WERI-Rb-1 (cell line): Measurements from ENCODE around the gene ZBTB20.

Source experiments
- DNase-seq: peaks from one replicate; pipeline ENCODE4 v3.0.0-alpha.2; 2020
- H3K27ac ChIP-seq: fragments of 250-450 bp; sonication (Bioruptor Pico); 2 replicates; pipeline ENCODE4 v1.5.1; 2020; ENCODE audit warnings: mild to moderate bottlenecking, moderate library complexity
- H3K27me3 ChIP-seq: fragments of 250-450 bp; sonication (Bioruptor Pico); 2 replicates; pipeline ENCODE4 v1.5.1; 2021; ENCODE audit warnings: mild to moderate bottlenecking, low read depth, moderate library complexity; ENCODE audit not compliant: insufficient read depth, severe bottlenecking
- H3K36me3 ChIP-seq: fragments of 250-450 bp; sonication (Bioruptor Pico); 2 replicates; pipeline ENCODE4 v1.5.1; 2020; ENCODE audit warnings: mild to moderate bottlenecking, moderate library complexity
- H3K4me3 ChIP-seq: 2 replicates; pipeline ENCODE4 v1.5.1; 2011; ENCODE audit warnings: low read depth, mild to moderate bottlenecking, control low read depth, low read length
- H3K9me3 ChIP-seq: fragments of 250-450 bp; sonication (Bioruptor Pico); 2 replicates; pipeline ENCODE4 v1.5.1; 2021; ENCODE audit warnings: mild to moderate bottlenecking, moderate library complexity; ENCODE audit not compliant: severe bottlenecking
- CTCF ChIP-seq: IDR thresholded peaks from 2 replicates; pipeline ENCODE4 v1.5.1; 2011; ENCODE audit warnings: low read depth, mild to moderate bottlenecking, control low read depth, inconsistent platforms, low read length

ZBTB20 gene

GRCh38 chr3:114375608-114376421 lies 771.3 kb downstream of the ZBTB20 start:
- no peak for TF ChIP-seq CTCF
- DNase-seq = no peak
- H3K9me3 ChIP-seq = no peaks in the 10 kb centered on the region
- H3K36me3 ChIP-seq = no peaks in the 10 kb centered on the region
- H3K27ac ChIP-seq = no peak overlapping the region
- peaks cover 29% of the 10 kb centered on the region for H3K27me3 ChIP-seq
- no peak overlapping the region for H3K4me3 ChIP-seq

- Histone ChIP-seq H3K27ac (no peak overlapping the region), H3K36me3 (no peaks in the 10 kb centered on the region), H3K27me3 (peaks cover 29% of the 10 kb centered on the region), H3K9me3 (no peaks in the 10 kb centered on the region), H3K4me3 (no peak overlapping the region)
- no peak for DNase-seq
- no peak for TF ChIP-seq CTCF
Measured at GRCh38 chr3:114374433-114374990, 772.6 kb downstream of the ZBTB20 start.

DNA sequence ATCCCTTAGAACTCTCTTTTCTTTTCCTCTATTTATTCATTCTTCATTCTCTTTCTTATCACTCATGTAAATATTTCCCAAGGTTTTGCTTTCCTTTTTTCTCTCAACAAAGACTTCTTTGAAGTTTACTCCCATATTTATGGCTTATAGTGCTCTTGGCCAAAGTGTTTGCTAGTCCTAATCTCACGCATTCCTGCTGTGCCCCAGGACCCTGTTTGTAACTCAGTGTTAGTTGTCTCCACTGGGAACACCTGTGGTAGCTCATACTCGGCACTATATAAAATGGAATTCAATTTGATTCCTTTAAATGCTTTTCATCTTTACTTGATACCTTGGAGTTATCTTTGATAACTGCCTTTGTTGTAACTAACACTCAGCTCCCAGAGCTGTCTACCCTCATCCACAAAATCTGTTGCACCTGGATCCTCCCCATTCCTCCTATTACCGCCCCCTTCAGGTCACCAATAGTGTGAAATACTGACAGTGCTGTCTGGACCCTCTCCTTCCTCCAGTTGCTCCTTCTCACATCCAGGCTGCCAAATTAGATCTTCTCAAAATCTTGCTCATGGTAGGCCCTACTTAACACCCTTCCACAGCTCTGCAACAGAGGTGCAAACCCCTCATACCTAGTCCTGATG lies 776.4 kb downstream of the ZBTB20 start:
- peak; percentile 32; the same call in 1 of the 2 replicates for TF ChIP-seq CTCF
- DNase-seq = no peak
- H3K9me3 ChIP-seq = no peaks in the 10 kb centered on the region
- no peak overlapping the region for H3K4me3 ChIP-seq
- no peaks in the 10 kb centered on the region for H3K36me3 ChIP-seq
- H3K27me3 ChIP-seq = peaks cover 11% of the 10 kb centered on the region
- no peak overlapping the region for H3K27ac ChIP-seq

GRCh38 chr3:114365909-114366308 lies 781.2 kb downstream of the ZBTB20 start:
- TF ChIP-seq CTCF = no peak
- Histone ChIP-seq H3K36me3 (no peaks in the 10 kb centered on the region), H3K27me3 (peaks cover 7% of the 10 kb centered on the region), H3K27ac (no peak overlapping the region), H3K9me3 (no peaks in the 10 kb centered on the region), H3K4me3 (no peak overlapping the region)
- no peak for DNase-seq

DNA sequence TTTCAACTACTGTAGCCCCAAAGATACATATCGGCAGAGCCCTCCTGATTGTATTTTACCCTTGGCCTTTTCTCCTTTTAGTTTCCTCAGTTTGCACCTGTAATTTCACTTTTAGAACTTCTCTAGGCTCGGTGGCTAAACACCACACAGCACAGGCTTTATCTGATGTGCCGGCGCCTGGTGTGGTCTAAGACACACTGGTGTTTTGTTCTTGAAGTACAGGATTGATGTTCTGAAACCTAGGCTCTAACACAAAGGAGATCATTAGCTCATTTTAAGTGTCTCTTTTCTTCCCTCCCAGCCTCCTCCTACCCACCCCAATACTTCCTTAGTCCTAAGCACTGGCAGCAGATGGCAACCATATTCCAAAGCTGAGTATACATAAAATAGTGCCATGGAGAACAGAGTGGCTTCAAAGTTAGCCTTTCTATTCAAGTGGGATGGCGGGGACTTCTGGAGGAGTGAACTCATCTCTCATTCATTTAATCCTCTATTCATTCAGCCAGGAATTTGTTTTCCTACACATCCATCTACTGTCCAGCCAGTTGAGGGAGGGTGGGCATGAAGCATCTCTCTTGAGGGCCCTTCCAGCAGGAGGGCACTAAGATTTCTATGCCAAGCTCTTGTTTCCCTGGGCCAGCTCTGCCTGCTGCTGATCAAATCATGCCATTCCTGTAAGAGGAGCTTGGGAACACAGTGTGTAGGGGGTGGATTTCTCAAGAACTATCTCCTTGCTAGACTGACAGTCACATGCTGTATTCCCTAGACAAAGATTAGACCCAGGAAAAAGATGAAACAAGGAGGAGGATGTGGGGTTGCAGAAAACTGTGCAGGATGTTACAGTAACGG lies 782.1 kb downstream of the ZBTB20 start:
- Histone ChIP-seq H3K36me3 (no peaks in the 10 kb centered on the region), H3K27me3 (peaks cover 7% of the 10 kb centered on the region), H3K4me3 (no peak overlapping the region), H3K9me3 (no peaks in the 10 kb centered on the region), H3K27ac (no peak overlapping the region)
- TF ChIP-seq CTCF = no peak
- DNase-seq = no peak
